ENCODE results near the gene WDR35.
"Not testable (repeated sequence)": the region's sequence is repeated elsewhere in the genome, so short reads cannot be mapped to it uniquely, and the experiment has no call there.

WDR35 gene

DNA sequence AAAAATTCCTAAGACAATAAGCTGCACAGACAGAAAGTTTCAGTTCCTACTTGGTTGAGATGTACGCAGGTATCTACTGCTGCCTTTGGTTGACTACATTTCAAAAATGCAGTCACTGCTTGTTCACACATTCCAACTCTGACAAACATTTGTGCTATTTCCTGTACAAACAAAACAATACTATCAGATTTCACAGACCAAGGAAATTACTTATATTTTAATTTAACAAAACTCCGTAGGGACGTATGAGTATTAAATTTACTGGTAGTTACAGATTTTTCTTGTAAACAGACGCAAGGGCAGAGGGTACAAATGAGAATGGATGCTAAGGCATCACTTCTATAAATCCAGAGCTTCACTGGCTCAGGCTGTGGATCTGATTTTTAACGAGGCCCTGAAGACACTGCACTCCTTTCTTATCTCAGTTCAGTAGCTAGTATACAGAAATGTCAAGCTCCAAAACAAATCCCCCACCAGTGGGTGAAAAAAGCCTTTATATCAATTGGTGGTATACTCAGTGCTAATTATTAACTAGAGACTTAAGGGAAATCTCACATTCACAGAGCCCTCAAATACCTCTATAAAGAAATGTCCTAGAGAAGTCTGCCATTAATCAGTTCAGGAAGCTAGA lies 56.4 kb downstream of the WDR35 start:
- no peak for DNase-seq

DNA sequence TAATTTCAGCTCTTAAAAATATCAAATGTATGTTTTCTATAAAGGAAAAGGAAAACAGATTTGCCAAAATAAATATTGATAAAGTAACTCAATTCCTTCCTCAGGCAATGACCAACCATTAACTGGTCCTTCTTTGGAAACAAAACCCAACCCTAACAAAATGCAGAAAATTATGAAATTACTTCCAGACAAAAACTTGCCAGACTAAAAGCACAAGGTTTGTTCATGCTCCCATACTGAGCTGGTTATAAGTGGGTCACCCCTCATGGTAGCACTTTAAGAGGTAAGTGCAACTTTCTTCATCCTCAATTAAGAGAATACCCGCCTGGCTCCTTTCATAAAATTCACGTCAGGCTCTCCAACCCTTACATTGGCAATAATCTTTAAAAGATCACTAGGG lies 57.0 kb downstream of the WDR35 start:
- DNase-seq, result no peak

DNA sequence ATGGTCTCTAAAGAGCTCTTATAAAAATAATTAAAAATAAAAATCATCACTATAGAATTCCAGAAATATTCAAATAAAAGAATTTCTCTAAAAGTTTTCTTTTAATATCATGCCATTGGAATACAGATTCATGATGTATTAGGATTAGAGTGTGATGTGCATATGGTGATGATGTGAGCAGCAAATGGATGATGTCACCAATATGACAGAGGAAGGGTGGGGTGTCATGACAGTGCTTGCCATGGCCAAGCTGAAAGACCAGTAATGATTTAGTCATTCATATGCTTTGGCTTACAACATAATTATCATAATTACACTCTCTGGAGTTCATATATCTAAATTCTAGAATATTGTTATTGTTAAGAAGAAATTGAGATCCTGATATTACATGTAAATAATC lies 60.7 kb downstream of the WDR35 start:
- DNase-seq, result no peak

DNA sequence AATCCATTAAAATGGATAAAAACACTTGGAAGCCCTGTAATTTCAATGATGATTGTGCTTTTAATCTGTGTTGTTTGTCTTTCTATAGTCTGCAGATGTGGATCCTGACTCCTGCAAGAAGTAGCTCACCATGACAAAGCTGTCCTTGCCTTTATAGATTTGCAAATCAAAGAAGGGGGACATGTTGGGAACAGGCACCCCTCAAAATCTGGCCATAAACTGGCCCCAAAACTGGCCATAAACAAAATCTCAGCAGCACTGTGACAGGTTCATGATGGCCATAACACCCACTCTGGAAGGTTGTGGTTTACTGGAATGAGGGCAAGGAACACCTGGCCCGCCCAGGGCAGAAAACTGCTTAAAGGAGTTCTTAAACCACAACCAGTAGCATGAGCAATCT lies 62.1 kb downstream of the WDR35 start:
- not testable (repeated sequence) for DNase-seq

DNA sequence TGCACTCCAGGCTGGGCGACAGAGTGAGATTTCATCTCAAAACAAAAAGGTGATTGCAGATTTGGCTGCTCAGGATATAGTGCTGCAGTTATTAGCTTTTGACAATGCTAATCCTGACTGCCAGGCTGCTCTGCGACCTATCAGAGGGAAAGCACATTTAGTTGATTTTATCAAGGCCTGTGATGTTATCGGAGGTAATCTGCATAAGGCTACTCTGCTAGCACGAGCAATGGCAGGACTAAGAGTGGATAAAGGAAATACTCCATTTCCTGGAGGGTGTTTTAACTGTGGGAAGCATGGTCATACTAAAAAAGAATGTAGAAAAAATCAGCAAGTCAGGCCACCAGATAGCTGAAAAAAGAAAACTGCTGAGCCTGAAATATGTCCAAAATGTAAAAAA lies 65.4 kb downstream of the WDR35 start:
- DNase-seq, result not testable (repeated sequence)

DNA sequence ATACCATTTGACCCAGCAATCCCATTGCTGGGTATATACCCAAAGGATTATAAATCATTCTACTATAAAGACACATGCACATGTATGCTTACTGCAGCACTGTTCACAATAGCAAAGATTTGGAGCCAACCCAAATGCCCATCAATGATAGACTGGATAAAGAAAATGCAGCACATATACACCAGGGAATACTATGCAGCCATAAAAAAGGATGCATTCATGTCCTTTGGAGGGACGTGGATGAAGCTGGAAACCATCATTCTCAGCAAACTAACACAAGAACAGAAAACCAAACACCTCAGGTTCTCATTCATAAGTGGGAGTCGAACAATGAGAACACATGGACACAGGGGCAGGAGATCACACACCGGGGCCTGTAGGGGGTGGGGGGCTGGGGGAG lies 67.7 kb downstream of the WDR35 start:
- DNase-seq, result not testable (repeated sequence)

DNA sequence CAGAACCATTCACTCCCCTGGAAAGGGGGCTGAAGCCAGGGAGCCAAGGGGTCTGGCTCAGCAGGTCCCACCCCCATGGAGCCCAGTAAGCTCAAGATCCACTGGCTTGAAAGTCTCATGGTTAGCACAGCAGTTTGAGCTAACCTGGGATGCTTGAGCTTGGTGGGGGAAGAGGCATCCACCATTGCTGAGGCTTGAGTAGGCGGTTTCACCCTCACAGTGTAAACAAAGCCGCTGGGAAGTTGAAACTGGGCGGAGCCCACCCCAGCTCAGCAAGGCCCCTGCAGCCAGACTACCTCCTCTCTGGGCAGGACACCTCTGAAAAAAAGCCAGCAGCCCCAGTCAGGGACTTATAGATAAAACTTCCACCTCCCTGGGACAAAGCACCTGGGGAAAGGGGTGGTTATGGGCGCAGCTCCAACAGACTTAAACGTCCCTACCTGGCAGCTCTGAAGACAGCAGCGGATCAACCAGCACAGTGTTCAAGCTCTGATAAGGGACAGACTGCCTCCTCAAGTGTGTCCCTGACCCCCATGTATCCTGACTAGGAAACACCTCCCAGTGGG lies 73.4 kb downstream of the WDR35 start:
- no peak for DNase-seq

DNA sequence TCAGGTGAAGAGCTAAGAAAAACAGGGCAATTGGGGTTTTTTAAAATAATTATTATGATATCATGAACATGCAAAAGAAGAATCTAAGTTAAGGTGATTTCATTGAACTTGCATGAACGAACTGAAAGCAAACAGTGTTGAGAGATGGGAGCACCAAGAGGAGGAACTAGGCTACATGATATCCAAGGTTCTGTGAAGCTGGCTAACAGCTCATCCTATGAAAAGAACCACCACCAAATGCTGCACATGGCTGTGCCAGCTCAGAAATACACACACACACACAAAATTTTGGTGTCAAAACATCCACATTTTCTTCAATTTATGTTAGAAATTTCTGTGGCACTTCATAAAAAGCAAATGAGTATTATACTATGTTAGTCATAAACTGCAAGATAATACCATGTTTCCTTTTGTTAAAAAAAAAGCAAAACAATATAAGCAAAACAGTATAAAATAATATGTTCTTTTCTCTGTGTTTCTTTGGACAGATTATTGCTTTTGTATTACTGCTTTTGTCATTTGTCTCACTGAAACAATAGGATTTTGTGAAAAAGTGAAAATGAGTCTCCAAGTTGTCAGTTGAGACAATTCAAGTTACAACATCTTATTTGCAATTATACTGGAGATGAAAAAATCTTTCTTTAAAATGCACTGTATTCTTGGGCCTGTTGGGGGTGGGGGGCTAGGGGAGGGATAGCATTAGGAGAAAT lies 75.5 kb downstream of the WDR35 start:
- no peak for DNase-seq

DNA sequence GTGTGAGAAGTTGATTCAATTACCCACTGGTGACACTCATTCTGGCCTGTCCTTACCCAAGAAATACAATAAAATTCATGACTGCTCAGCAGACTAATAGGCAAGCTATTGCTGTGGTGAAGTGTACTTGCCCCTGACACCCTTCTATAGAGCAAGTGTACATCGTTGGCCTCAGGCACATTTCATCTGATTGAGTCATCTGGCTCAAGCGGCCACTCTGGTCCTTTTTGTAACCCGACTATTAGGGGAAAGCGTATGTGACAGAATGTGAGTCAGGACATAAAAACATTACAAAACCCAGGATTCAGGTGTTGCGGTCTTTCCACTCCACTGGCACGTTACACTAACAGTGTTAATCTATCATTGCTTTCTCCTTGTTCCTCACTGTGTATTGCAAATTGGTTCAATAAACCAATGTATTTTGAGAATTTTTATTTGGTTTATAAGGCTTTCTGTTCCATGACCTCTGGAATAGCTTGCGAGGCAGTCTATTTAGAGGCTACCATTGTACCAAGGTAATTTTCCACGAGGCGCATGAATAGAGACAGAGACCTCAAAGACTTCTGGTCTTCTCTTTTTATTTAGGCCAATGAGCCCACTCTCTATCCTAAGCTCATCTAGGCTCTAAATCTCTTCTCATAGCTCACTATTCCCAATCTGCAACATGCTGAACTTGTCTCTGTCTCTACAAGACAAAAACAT lies 77.9 kb downstream of the WDR35 start:
- no peak for DNase-seq

DNA sequence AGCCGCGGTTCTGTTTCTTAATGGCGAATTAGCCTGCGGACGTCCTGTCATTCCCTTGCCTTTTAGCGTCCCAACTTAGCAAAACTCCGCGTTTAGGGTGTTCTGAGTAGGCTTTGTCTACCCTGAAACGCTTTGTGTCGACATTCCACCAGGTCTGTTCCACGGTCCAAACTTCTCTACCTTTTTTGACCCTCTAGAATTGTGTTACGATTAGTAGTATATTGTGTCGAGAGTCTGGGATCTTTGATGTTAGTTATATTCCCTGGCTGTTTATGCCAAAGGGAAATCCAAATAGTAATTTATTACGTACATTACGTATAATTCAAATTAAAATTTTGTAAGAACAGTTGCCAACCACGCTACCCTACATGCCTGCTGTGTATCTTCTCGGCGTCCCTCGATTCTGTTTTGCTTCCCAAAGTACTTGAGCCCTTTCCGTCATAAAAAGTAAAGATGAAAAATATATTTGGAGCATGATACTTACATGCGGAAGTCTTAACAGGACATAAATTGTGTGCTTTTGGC lies 87.6 kb downstream of the WDR35 start:
- no peak for DNase-seq

DNA sequence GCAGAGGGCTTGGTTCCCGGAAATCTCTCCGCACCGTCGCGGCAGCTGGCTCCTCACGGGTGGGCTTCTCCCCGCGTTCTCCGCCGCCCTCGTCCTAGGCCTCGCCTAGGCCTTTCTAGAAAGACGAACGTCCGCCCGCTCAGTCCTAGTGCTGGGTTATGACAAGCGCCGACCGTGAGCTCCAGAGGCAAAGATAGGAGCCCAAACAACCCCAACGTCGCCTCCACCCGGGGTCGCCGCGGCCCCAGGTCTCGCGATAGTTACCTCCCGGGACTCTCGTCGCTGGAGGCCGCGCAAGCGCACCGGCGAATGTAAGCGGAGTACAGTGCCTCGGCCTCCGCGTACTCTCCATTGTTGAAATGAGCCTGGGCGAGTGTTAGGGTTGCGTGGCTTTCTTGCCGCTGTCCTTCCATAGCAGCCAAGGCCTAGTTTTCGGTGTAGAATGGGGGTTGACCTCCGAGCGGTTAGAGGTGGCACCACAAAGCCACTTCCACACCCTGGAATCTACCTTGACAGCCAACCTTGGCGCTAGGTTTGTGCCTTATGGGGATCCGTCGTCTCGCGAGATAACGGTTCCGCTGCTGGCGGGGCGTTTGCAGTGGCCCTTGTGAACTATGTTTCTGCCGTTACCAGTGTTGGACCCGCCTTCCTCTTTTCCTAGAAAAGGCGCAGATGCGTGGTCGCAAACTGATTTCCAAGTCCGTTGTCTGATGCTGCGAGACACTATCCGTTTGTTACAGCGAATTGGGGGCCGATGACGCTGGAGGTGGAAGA lies 88.3 kb downstream of the WDR35 start, which contains the start of gene TTC32:
TTC32 (minus strand) TSS at position 542 of the 774 bp plus-strand sequence; CDS start at position 413, 129 bp downstream.
- DNase-seq, result peak; percentile 94 to 95

DNA sequence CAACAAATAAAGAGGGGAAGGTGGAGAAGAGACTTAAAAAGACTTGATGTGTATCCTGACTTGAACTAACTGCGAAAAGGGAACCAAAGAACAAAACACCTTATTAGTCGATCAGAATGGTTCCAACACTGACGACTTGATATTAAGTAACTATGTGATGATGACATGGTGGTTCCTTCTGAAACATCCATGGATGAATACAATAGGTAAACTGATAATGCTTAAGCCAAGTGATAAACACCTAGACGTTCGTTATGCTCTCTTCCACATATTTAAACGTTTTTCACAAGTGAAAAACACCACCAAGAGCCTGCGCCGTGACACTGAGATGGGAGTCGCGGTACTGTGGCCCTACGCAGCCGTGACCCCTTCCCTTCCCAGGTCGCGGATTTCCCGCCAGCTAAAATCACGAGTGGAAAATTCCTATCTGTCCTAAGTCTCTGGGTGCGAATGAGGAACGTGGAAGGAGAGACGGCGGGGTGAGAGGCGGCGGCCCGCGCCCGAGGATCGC lies 88.9 kb downstream of the WDR35 start:
- DNase-seq, result no peak

DNA sequence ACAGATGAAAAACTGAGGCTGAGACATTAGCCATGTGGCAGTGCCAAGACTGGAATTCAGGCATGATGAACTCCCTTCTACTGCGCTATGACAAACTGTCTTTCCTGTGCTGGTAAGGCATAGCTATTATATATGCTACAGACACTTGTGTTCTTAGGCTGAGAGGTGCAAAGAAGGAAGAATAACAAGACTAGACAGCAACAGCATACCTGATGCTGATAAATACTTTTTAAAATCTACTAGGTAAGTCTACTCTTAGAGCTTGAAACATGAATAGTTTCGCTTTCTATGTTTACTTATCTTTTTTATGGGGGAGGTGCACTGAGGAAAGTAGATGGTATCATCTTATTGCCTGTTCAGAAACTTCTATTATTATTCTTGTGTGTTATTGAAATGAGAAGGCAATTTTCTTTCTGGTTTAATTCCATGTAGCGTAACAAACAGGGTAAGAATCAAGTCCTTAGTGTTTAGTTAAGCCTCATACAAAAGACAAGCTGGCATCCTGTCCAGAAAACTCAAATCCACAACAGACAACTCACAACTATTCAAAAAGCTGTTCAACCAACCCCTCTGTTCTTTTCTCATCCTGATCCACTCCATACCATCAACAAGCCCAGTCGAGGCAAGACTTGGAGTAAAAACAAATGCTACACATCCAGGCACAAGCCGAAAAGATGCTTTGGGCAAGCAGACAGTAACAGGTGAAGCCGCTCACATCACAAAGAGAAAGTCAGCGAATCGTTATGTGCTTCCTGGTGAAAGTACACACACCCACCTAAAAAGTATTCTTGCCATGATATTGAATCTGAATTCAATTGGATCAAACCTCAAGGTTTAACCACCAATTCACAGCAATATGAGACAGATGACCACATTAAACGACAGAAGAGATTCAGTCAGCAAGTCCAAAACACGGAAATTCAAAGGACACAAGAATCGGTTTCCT lies 89.6 kb downstream of the WDR35 start:
- peak; percentile 26 to 72 for DNase-seq

DNA sequence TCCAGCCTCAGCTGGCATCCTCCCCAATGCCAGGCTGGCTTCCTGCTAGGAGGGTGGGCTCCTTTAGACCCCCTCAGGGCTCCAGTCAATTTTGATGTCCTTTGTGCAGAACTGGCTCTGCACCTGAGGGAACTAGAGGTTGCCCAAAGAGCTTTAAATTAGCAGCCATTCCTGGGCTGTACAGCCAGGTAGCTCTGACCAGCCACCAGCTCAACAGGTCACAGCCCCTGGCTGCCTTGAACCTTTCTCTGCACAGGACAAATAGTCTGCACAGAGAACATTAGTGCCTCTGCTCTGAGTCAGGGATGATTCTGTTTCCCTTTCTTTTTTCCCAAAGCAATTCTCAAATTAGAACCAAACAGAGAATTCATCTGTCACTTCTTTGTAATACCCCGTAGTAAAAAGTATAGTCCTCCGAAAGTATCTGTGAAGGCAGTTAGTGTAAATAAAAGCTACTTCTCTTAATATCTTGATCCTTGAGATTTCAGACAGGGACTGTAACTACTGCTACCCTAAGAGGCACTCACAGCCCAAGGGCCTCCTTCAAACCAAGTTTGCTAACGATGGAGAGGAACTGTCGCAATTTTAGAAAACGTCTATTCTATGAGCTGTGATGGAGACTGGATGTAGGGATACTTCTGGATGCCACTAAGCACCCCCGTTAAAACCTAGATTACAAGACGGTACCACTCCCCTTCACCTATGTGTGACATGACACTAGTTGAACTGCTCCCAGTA lies 91.1 kb downstream of the WDR35 start:
- DNase-seq, result no peak

DNA sequence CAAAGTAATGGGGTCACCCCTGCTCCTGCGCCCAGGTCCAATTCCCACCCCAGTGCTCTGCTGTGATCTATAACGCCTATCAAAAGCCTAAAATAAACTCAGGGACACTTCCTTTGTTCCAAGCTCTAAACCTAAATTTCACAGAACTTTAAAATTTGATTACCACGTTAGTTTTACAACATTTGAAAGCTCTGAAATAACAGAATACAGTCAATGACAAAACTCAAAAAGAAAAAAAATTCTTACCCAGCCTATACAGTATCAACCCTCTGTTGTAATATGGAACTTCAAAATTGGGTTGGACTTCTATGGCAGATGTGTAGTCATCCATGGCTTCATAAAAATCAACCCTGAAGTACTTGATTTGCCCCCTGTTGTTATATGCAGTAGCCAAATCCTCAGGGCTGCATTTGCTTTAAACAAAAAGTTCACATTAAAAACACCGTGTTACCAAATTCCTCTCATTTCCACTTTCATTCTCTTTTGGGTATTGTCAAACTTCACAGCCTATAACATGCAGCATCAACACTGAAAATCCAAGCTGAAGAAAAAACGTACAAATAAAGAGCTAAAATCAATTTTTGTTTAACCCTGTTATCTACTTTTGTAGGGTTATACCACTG lies 92.2 kb downstream of the WDR35 start:
- no peak for DNase-seq

DNA sequence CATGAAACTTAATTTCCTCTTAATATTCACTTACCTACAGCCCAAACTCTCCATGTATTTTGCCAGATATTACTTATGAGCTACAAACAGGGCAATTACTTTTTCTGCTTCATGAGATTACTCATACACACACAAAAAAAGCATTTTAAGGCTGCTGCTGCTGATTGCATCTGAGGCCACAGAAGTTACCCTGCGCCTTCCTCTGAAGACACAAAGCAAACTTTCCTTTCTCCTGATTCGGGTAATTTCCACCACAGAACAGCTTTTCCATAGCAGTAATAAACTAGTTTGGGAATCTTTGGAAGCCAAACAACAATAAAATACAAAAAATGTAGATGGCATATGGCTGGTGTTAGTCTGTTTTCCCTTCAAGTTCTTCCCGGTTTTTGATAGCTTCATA lies 94.4 kb downstream of the WDR35 start:
- no peak for DNase-seq

DNA sequence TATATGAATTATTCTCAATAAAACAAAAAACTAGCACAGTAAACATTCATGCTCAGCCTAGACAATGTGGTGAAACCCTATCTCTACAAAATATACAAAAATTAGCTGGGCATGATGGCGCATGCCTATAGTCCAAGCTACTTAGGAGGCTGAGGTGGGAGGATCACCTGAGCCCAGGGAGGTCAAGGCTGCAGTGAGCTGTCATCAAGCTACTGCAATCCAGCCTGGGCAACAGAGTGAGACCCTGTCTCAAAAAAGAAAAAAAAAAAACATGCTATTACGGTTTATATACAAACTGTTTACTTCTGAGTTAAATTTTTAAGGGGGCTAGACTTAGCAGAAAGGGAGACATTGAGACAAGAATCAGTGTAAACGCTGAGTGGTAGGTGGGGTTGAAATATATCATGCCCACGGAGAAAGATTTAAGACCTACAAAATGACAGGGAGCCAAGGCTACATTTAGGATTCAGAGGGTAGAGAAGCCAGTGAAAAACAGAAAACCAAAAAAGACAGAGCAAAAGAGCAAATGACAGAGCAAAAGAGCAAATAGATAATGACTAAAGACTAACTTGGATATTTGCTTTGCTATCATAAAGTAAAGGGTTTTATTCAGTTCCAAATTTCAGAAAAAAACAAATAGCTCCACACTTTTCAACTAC lies 95.6 kb downstream of the WDR35 start:
- DNase-seq, result no peak

DNA sequence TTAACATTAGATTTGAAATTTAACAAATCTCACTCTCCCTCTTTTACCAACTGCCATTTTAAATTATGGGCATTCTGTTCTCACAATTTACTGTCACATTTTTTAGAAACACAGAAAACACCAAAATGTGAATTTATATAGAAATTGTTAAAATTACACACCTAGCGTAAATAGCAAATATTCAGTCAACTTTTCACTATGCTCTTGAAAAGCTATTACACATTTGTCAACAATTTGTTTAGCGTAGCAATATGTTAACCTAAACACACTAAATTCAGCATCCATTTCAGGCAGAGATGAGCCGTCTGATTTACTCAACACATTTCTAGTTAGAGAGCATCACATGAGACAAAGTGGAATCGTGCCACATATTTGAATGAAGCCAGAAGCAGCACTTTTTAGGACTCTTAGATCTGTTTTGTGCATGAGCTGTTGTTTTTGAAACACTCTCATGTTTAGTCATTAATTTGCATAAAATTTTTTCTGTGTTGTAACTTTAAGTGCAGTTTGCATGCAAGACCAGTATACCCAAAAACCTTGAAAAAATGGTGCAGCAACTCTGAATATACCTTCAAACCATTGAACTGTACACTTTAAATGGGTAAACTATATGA lies 96.3 kb downstream of the WDR35 start:
- no peak for DNase-seq

DNA sequence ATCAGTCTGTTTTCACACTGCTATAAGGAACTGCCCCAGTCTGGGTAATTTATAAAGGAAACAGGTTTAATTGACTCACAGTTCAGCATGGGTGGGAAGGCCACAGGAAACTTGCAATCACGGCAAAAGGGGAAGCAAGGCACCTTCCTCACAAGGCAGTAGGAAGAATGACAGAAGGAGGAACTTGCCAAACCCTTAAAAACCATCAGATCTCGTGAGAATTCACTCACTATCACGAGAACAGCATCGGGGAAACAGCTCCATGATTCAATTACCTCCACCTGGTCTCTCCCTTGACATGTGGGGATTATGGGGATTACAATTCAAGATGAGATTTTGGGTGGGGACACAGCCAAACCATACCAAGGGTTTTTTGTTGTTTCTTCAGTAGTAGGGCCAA lies 97.9 kb downstream of the WDR35 start:
- DNase-seq, result peak; percentile 14 to 62
